SK-N-SH treated with all-trans-retinoic acid at 6 μM for 48 hours (cell line): ENCODE measurements around the gene TTC16.

Experiments used
- ATAC-seq: fragments of 200-7000 bp; cut with Tn5 transposase; 3 replicates; pipeline ENCODE4 v1.9.1; 2020; ENCODE audit warnings: mild to moderate bottlenecking, moderate library complexity
- ARNTL ChIP-seq: fragments of 450-650 bp; formaldehyde crosslinking; IDR thresholded peaks from 2 replicates; pipeline ENCODE4 v1.5.0; 2020; ENCODE audit warnings: low read depth, mild to moderate bottlenecking, moderate library complexity, borderline replicate concordance
- BACH2 ChIP-seq: fragments of 250-450 bp; sonication (Bioruptor Pico); IDR thresholded peaks from 2 replicates; pipeline ENCODE4 v1.9.0; 2021; ENCODE audit warnings: mild to moderate bottlenecking, borderline replicate concordance
- ESRRG ChIP-seq: fragments of 250-450 bp; sonication (Bioruptor Pico); IDR thresholded peaks from 2 replicates; pipeline ENCODE4 v1.6.1; 2021; ENCODE audit warnings: mild to moderate bottlenecking
- ISL1 ChIP-seq: fragments of 250-450 bp; sonication (Bioruptor Pico); IDR thresholded peaks from 2 replicates; pipeline ENCODE4 v2.1.2; 2022; ENCODE audit warnings: mild to moderate bottlenecking, moderate library complexity
- OSR1 ChIP-seq: fragments of 250-450 bp; sonication (Bioruptor Pico); IDR thresholded peaks from 2 replicates; pipeline ENCODE4 v1.8.0; 2022; ENCODE audit warnings: moderate library complexity, mild to moderate bottlenecking, inconsistent platforms
- PPARA ChIP-seq: fragments of 250-450 bp; sonication (Bioruptor Pico); IDR thresholded peaks from 2 replicates; pipeline ENCODE4 v1.5.0; 2020; ENCODE audit warnings: mild to moderate bottlenecking, borderline replicate concordance
- RARB ChIP-seq: fragments of 250-450 bp; sonication (Bioruptor Pico); IDR thresholded peaks from 2 replicates; pipeline ENCODE4 v1.8.0; 2021; ENCODE audit warnings: mild to moderate bottlenecking, moderate library complexity
- SNAI2 ChIP-seq: fragments of 250-450 bp; sonication (Bioruptor Pico); IDR thresholded peaks from 2 replicates; pipeline ENCODE4 v1.5.0; 2020; ENCODE audit warnings: mild to moderate bottlenecking, moderate library complexity
- TCF4 ChIP-seq: fragments of 250-450 bp; sonication (Bioruptor Pico); IDR thresholded peaks from 2 replicates; pipeline ENCODE4 v1.8.0; 2021; ENCODE audit warnings: mild to moderate bottlenecking, moderate library complexity, borderline replicate concordance
- TOX ChIP-seq: fragments of 250-450 bp; sonication (Bioruptor Pico); IDR thresholded peaks from 2 replicates; pipeline ENCODE4 v1.8.0; 2021; ENCODE audit warnings: mild to moderate bottlenecking, moderate library complexity, borderline replicate concordance
- ZFP3 ChIP-seq: fragments of 250-450 bp; sonication (Bioruptor Pico); IDR thresholded peaks from 2 replicates; pipeline ENCODE4 v1.5.0; 2020; ENCODE audit warnings: mild to moderate bottlenecking, moderate library complexity
- ZFP30 ChIP-seq: fragments of 450-650 bp; formaldehyde crosslinking; IDR thresholded peaks from 2 replicates; pipeline ENCODE4 v1.5.0; 2022; ENCODE audit warnings: mild to moderate bottlenecking, moderate library complexity
- ZNF565 ChIP-seq: fragments of 450-650 bp; formaldehyde crosslinking; conservative IDR thresholded peaks from 2 replicates; pipeline ENCODE4 v1.5.0; 2020; ENCODE audit warnings: low read depth, mild to moderate bottlenecking, moderate library complexity
- ZNF70 ChIP-seq: fragments of 450-650 bp; formaldehyde crosslinking; IDR thresholded peaks from 2 replicates; pipeline ENCODE4 v1.5.0; 2020; ENCODE audit warnings: mild to moderate bottlenecking, moderate library complexity
- ZNF8 ChIP-seq: fragments of 450-650 bp; formaldehyde crosslinking; IDR thresholded peaks from 2 replicates; pipeline ENCODE4 v1.5.0; 2020; ENCODE audit warnings: mild to moderate bottlenecking, moderate library complexity
- TF ChIP-seq, protein P1 (sequence below): fragments of 250-450 bp; sonication (Bioruptor Pico); IDR thresholded peaks from 2 replicates; pipeline ENCODE4 v1.5.1; 2020; ENCODE audit warnings: low read depth, mild to moderate bottlenecking, moderate library complexity
- TF ChIP-seq, protein P2 (sequence below): fragments of 250-450 bp; sonication (Bioruptor Pico); IDR thresholded peaks from 2 replicates; pipeline ENCODE4 v1.5.0; 2020; ENCODE audit warnings: mild to moderate bottlenecking, moderate library complexity
- TF ChIP-seq, protein P3 (sequence below): fragments of 250-450 bp; sonication (Bioruptor Pico); IDR thresholded peaks from 2 replicates; pipeline ENCODE4 v1.8.0; 2021; ENCODE audit warnings: low read depth, mild to moderate bottlenecking, moderate library complexity, borderline replicate concordance
- TF ChIP-seq, protein P4 (sequence below): fragments of 250-450 bp; sonication (Bioruptor Pico); IDR thresholded peaks from 2 replicates; pipeline ENCODE4 v1.5.1; 2021; ENCODE audit warnings: mild to moderate bottlenecking, moderate library complexity
- TF ChIP-seq, protein P5 (sequence below): fragments of 250-450 bp; sonication (Bioruptor Pico); IDR thresholded peaks from 2 replicates; pipeline ENCODE4 v1.8.0; 2020; ENCODE audit warnings: mild to moderate bottlenecking, moderate library complexity, borderline replicate concordance

The TTC16 gene

DNA sequence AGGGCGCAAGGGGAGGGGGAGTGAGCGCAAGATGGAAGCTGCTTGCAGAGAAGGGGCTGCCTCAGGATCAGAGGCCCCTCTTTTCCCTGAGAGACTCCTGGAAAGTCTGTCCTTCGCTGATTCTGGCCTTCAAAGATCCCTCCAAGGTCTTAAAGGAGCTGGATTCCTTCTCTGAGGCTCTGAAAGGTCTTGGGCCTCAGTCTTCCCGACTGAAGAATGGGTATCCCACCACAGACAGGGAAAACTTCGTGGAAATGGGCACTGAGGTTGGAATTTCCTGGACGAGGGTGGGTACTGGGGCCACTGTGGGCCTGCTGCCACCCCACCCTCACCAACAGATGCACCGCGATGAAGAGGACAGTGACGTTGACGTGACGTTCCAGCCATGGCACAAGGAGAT, 3.5 kb upstream of the TTC16 start:
- TF ChIP-seq, protein P1, sequence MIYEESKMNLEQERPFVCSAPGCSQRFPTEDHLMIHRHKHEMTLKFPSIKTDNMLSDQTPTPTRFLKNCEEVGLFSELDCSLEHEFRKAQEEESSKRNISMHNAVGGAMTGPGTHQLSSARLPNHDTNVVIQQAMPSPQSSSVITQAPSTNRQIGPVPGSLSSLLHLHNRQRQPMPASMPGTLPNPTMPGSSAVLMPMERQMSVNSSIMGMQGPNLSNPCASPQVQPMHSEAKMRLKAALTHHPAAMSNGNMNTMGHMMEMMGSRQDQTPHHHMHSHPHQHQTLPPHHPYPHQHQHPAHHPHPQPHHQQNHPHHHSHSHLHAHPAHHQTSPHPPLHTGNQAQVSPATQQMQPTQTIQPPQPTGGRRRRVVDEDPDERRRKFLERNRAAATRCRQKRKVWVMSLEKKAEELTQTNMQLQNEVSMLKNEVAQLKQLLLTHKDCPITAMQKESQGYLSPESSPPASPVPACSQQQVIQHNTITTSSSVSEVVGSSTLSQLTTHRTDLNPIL (CRISPR knock-in tag): no peak
- TF ChIP-seq BACH2 (no peak), TCF4 (CRISPR knock-in tag) (no peak), ZNF8 (CRISPR knock-in tag) (no peak), RARB (no peak), PPARA (no peak), ARNTL (CRISPR knock-in tag) (no peak), TOX (CRISPR knock-in tag) (no peak), ZNF70 (CRISPR knock-in tag) (no peak), ZNF565 (CRISPR knock-in tag) (no peak), ESRRG (no peak)
- TF ChIP-seq, protein P2, sequence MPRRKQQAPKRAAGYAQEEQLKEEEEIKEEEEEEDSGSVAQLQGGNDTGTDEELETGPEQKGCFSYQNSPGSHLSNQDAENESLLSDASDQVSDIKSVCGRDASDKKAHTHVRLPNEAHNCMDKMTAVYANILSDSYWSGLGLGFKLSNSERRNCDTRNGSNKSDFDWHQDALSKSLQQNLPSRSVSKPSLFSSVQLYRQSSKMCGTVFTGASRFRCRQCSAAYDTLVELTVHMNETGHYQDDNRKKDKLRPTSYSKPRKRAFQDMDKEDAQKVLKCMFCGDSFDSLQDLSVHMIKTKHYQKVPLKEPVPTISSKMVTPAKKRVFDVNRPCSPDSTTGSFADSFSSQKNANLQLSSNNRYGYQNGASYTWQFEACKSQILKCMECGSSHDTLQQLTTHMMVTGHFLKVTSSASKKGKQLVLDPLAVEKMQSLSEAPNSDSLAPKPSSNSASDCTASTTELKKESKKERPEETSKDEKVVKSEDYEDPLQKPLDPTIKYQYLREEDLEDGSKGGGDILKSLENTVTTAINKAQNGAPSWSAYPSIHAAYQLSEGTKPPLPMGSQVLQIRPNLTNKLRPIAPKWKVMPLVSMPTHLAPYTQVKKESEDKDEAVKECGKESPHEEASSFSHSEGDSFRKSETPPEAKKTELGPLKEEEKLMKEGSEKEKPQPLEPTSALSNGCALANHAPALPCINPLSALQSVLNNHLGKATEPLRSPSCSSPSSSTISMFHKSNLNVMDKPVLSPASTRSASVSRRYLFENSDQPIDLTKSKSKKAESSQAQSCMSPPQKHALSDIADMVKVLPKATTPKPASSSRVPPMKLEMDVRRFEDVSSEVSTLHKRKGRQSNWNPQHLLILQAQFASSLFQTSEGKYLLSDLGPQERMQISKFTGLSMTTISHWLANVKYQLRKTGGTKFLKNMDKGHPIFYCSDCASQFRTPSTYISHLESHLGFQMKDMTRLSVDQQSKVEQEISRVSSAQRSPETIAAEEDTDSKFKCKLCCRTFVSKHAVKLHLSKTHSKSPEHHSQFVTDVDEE (CRISPR knock-in tag): no peak
- TF ChIP-seq, protein P3, sequence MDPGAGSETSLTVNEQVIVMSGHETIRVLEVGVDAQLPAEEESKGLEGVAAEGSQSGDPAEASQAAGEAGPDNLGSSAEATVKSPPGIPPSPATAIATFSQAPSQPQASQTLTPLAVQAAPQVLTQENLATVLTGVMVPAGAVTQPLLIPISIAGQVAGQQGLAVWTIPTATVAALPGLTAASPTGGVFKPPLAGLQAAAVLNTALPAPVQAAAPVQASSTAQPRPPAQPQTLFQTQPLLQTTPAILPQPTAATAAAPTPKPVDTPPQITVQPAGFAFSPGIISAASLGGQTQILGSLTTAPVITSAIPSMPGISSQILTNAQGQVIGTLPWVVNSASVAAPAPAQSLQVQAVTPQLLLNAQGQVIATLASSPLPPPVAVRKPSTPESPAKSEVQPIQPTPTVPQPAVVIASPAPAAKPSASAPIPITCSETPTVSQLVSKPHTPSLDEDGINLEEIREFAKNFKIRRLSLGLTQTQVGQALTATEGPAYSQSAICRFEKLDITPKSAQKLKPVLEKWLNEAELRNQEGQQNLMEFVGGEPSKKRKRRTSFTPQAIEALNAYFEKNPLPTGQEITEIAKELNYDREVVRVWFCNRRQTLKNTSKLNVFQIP: no peak
- TF ChIP-seq, protein P4, sequence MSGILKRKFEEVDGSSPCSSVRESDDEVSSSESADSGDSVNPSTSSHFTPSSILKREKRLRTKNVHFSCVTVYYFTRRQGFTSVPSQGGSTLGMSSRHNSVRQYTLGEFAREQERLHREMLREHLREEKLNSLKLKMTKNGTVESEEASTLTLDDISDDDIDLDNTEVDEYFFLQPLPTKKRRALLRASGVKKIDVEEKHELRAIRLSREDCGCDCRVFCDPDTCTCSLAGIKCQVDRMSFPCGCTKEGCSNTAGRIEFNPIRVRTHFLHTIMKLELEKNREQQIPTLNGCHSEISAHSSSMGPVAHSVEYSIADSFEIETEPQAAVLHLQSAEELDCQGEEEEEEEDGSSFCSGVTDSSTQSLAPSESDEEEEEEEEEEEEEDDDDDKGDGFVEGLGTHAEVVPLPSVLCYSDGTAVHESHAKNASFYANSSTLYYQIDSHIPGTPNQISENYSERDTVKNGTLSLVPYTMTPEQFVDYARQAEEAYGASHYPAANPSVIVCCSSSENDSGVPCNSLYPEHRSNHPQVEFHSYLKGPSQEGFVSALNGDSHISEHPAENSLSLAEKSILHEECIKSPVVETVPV (CRISPR knock-in tag): no peak
- TF ChIP-seq, protein P5, sequence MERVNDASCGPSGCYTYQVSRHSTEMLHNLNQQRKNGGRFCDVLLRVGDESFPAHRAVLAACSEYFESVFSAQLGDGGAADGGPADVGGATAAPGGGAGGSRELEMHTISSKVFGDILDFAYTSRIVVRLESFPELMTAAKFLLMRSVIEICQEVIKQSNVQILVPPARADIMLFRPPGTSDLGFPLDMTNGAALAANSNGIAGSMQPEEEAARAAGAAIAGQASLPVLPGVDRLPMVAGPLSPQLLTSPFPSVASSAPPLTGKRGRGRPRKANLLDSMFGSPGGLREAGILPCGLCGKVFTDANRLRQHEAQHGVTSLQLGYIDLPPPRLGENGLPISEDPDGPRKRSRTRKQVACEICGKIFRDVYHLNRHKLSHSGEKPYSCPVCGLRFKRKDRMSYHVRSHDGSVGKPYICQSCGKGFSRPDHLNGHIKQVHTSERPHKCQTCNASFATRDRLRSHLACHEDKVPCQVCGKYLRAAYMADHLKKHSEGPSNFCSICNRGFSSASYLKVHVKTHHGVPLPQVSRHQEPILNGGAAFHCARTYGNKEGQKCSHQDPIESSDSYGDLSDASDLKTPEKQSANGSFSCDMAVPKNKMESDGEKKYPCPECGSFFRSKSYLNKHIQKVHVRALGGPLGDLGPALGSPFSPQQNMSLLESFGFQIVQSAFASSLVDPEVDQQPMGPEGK (CRISPR knock-in tag): no peak
- no peak for ATAC-seq

DNA sequence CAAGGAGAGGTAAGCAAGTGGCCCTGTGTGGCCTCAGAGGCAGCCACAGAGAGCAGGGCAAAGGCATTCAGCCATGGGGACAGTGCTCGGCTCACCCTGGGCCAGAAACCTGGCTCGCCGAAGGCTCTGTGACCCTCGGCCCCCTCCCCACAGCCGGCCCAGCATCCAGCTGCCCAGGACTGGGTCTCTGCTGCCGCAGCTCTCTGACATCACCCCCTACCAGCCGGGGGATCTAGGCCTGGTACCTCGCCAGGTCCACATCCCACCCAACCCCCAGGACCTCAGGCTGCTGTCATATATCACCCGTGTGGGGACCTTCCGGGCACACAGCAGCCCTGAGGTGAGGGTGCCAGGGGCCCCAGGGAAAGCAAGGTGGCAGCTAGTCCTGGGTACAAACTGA, 3.0 kb upstream of the TTC16 start:
- no peak for ATAC-seq
- TF ChIP-seq, protein P3: no peak
- TF ChIP-seq ESRRG (no peak), ZFP3 (no peak), PPARA (no peak), TCF4 (CRISPR knock-in tag) (no peak), SNAI2 (CRISPR knock-in tag) (no peak), ZNF70 (CRISPR knock-in tag) (no peak), RARB (no peak), ISL1 (no peak), OSR1 (CRISPR knock-in tag) (no peak), ARNTL (CRISPR knock-in tag) (no peak), ZFP30 (CRISPR knock-in tag) (no peak), TOX (CRISPR knock-in tag) (no peak)
- TF ChIP-seq, protein P4 (CRISPR knock-in tag): no peak
- TF ChIP-seq, protein P1 (CRISPR knock-in tag): no peak
- TF ChIP-seq, protein P5 (CRISPR knock-in tag): no peak
